Stimulated activated CD8-positive, alpha-beta memory T cell treated with anti-CD3 and anti-CD28 coated beads, Interleukin-7, amount 100 ng/mL, for 48 hours (primary cell): ENCODE results near the gene POLR2C.

ENCODE experiments used
- DNase-seq, 2 donors: peaks; one replicate each; pipeline ENCODE4 v3.0.0-alpha.2; 2020; ENCODE audit warnings: low read depth in 1 of 2; ENCODE audit errors: extremely low read depth in 1 of 2

POLR2C gene

DNA sequence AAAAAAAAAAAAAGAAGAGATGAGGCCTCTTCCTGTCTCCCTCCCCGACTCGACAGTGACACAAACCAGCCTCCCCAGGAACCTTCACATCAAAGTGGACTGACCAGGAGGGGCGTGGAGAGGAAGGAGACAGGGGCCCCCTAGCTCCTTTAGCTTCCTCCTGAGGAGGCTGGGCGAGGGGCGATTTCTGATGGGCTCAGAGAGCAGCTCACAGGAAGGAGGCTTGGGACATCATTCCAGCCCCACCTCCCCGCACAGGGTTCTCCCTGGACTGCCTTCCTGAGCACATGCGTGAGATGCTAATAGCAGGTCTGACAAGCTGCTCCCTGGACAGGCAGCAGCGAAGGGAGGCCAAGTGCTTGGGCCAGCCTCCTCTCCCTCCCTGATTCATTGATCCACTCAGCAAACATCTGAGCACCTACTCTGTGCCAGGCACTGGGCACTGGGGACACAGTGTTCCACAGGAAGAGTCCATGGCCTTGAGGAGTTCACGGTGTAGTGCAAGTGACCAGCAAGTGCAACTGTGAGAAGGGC lies 38.2 kb downstream of the POLR2C start:
- DNase-seq, result no peak

DNA sequence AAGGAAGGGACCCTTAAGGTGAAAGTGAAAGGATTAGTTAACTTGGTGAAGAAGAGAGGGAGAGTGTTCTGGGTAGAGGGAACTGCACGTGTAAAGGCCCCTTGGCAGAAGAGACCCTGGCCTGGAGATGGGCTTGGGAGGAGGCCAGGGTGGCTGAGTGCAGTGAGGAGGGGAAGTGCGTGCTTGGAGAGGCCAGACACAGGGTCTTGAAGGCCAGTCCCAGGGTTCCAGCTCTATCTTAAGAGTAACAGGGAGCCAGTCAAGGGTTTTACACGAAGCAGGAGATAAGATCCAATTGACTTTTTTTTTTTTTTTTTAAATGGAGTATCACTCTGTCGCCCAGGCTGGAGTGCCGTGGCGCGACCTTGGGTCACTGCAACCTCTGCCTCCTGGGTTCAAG lies 39.0 kb downstream of the POLR2C start:
- DNase-seq, result no peak

DNA sequence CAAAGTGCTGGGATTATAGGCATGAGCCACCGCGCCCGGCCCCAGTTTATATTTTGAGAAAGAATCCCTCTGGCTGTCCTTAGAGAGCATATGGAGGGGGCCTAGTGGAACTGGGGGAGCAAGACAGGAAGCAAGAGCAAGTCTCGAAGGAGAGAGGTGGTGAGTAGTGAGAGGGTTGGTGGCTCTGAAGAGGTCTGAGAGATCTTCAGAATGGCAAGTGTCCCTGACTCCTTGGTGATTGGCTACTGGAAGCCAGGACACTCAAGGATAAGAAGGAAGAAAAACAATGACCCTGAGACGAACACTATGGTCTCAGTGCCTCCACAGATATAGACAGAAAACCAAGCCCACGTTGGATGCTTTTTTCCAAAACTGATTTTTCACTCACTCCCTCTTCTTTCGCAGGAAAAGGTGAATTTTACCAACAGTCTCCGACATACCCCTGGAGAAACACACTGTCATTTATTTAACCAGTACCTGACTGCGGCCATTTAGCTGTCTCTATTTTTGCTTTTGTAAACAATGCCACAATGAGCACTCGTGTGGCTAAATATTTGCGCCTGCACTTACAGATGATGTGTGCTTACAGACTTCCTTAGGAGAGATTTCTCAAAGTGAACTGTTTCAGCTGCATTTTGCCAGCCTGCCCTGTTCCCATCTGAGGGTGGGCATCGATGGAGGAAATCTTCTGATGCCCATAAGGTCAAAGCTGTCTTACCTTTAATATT lies 39.7 kb downstream of the POLR2C start:
- no peak for DNase-seq

DNA sequence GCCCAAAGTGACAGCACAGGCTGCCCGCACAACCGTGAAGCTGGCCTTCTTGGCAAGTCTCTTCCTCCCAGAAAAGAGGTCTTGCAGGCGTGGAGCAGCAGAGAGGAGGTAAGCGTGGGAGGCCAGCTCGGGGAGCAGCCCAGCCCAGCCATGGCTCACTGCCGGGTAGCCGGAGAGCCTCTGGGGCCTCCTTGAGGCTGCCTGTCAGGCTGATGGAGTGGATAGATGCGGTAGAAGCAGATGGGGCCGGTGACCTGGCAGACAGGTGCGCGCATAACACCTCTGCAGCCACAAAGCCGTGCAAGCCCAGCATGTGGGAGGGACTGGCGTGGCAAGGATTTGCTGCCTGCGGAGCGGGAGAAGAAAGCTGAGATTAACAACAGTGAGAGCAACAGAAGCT lies 40.9 kb downstream of the POLR2C start:
- no peak for DNase-seq

- DNase-seq, result no peak
Observed at GRCh38 chr16:57504001-57504400, 41.5 kb downstream of the POLR2C start.

- DNase-seq, result no peak
Observed at GRCh38 chr16:57504491-57504890, 42.0 kb downstream of the POLR2C start.

GRCh38 chr16:57505169-57505568 lies 42.7 kb downstream of the POLR2C start:
- no peak for DNase-seq

- no peak for DNase-seq
Observed at GRCh38 chr16:57507136-57508034, 44.9 kb downstream of the POLR2C start.

GRCh38 chr16:57508035-57508425 lies 45.6 kb downstream of the POLR2C start:
- DNase-seq, result no peak

- DNase-seq, result no peak
Observed at GRCh38 chr16:57509231-57509923, 46.9 kb downstream of the POLR2C start.

GRCh38 chr16:57510016-57510871 lies 47.8 kb downstream of the POLR2C start:
- no peak for DNase-seq

GRCh38 chr16:57512296-57513001 lies 50.0 kb downstream of the POLR2C start:
- no peak for DNase-seq

DNA sequence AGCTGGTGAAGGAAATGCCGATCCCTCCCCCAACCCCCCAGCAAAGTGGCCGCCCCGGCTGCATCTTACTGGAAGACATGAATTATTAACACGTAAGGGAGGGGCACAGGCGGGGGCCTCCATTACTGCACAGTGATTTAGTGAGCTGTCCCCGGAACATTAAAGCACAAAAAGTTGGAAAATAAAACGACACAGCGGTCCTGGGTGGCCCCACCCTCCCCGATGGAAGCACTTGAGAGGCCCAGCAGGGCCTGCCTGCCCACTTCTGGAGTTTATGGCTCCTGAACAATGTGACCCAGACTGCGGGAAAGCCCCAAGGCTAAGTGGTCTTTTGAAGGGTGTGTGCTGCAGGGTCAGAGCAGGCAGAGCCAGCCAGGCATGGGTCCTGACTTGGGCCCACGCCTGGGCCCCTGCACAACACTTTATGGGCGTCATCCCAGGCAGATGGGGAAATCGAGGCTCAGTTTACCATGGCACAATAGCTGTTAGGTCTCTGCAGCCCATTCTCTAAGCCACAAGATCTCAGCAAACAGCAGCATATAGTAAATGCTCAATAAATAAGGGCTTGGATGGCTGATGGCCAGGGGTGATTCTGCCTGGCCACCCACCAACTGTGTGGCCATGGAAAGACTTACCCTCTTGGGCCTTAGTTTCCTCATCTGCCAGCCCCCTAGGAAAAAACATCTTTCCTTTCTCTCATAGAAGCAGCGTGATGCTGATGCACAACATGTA lies 51.1 kb downstream of the POLR2C start:
- DNase-seq, result no peak

DNA sequence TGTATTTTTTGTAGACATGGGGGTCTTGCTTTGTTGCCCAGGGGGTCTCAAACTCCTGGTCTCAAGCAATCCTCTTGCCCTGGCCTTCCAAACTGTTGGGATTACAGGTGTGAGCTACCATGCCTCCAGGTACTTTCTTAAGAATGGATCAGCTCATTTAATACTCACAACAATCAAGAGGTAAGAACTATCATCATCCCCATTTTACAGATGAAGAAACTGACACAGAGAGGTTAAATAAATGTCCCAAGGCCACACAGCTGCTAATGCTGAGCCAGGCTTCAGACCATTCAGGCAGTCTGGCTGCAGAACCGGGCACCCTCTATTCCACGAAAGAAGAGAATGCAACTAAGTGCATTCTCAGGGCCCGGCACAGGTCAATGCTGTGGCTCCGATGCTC lies 51.9 kb downstream of the POLR2C start:
- no peak for DNase-seq

DNA sequence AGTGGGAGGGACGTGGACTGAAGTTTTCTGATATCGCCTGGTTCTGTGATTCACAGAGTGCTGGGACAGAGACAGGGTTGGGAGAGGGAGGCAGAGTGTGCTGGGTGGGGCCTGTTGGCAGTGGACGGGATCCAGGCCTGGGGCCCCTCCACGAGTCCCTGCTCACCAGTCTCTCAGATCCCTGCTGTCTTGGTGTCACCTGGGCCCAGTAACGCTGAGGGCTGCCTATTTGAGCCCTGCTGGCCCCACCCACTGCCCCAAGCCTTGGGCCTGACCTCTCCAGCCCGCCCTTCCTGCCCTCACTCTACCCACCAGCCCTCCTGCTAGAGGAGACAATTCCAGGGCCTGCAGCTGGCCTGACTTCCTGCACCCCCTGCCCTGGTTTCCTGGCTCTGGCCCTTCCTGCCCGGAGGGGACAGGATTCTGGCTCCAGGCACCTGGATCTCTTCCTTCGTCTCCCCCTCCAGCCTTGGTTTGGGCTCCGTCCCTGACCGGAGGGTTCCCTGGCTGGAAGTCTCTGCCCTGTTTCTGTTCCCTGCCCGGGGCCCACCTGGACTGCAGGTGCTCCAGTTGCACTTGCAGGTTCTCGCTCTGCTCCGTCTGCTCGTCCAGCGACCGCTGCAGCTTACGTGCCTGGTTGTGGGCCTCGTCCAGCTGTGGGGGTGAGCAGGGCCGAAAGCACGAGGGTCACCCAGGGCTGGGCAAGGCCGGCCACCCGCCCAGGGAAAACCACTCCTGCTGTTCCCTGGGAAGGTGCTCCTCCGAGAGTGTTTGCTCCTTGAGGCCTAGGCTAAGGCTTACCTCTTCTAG lies 52.5 kb downstream of the POLR2C start:
- DNase-seq, result no peak

- no peak for DNase-seq
Observed at GRCh38 chr16:57516176-57516725, 53.8 kb downstream of the POLR2C start.

- DNase-seq, result no peak
Observed at GRCh38 chr16:57516773-57517172, 54.3 kb downstream of the POLR2C start.
